IMR-90 (cell line): ENCODE results near the gene NCKAP5. TPM values are rescaled to one million over a fixed set of nuclear protein-coding genes. Genes with fewer than 3 reads are reported as not detected.

Source experiments
- ATAC-seq: fragments of 200-7000 bp; cut with Tn5 transposase; 2 replicates; pipeline ENCODE4 v1.9.1; 2020; ENCODE audit warnings: low read depth, mild to moderate bottlenecking, moderate library complexity
- BruUV-seq: library from RNA; stranded (reverse); fragments of 400-500 nt; replicated peaks from 2 replicates; lab custom pipeline; 2021; lab: Mats Ljungman, UMichigan
- CTCF ChIA-PET: fragments of 300-600 bp; formaldehyde crosslinking; extraction: SDS; loops from one replicate; lab custom pipeline; 2021; ENCODE audit warnings: antibody characterized with exemption; lab: Yijun Ruan, JAX
- POLR2A ChIA-PET: fragments of 300-600 bp; sonication (Branson Sonifier 250); formaldehyde crosslinking; loops from one replicate; lab custom pipeline; 2022; ENCODE audit warnings: antibody characterized with exemption; ENCODE audit not compliant: unreplicated experiment; lab: Charles Lee
- DNase-seq: peaks from one replicate; pipeline ENCODE4 v3.0.0; 2013
- H2AFZ ChIP-seq: replicated peaks from 2 replicates; pipeline ENCODE3; 2013; ENCODE audit warnings: low read length, mild to moderate bottlenecking; ENCODE audit not compliant: poor library complexity
- H2AK5ac ChIP-seq: 2 replicates; pipeline ENCODE4 v1.6.1; 2013; ENCODE audit warnings: low read depth, low read length, inconsistent platforms
- H2AK9ac ChIP-seq: replicated peaks from 2 replicates; pipeline ENCODE3; 2013; ENCODE audit warnings: mild to moderate bottlenecking, low read depth, low read length, moderate library complexity; ENCODE audit not compliant: poor library complexity
- H2BK120ac ChIP-seq: 2 replicates; pipeline ENCODE4 v1.6.1; 2013; ENCODE audit warnings: low read depth, low read length, inconsistent platforms
- H2BK15ac ChIP-seq: 3 replicates; pipeline ENCODE4 v1.6.1; 2013; ENCODE audit warnings: low read depth, low read length, inconsistent platforms
- H2BK20ac ChIP-seq: 2 replicates; pipeline ENCODE4 v1.6.1; 2013; ENCODE audit warnings: low read depth, mild to moderate bottlenecking, inconsistent platforms, low read length, moderate library complexity
- H2BK5ac ChIP-seq: 2 replicates; pipeline ENCODE4 v1.6.1; 2013; ENCODE audit warnings: mild to moderate bottlenecking, low read depth, low read length, inconsistent platforms; ENCODE audit not compliant: poor library complexity, severe bottlenecking
- H3K14ac ChIP-seq: replicated peaks from 2 replicates; pipeline ENCODE4 v1.6.1; 2013; ENCODE audit warnings: low read depth, low read length, inconsistent platforms
- H3K18ac ChIP-seq: 2 replicates; pipeline ENCODE4 v1.6.1; 2013; ENCODE audit warnings: low read depth, low read length, control low read depth
- H3K23ac ChIP-seq: 2 replicates; pipeline ENCODE4 v1.6.1; 2013; ENCODE audit warnings: low read depth, low read length, inconsistent platforms
- H3K27ac ChIP-seq: 2 replicates; pipeline ENCODE4 v1.5.1; 2013; ENCODE audit warnings: mild to moderate bottlenecking, control low read depth, low read length; ENCODE audit not compliant: insufficient read depth
- H3K27me3 ChIP-seq: 2 replicates; pipeline ENCODE4 v1.6.1; 2013; ENCODE audit warnings: low read length; ENCODE audit not compliant: control insufficient read depth, insufficient read depth
- H3K36me3 ChIP-seq: 2 replicates; pipeline ENCODE4 v1.6.1; 2013; ENCODE audit warnings: low read length, mixed read lengths; ENCODE audit not compliant: control insufficient read depth, insufficient read depth
- H3K4ac ChIP-seq: 2 replicates; pipeline ENCODE4 v1.6.1; 2013; ENCODE audit warnings: low read depth, low read length, inconsistent platforms
- H3K4me1 ChIP-seq: 2 replicates; pipeline ENCODE4 v1.6.1; 2013; ENCODE audit warnings: low read length, mixed read lengths; ENCODE audit not compliant: control insufficient read depth, insufficient read depth
- H3K4me2 ChIP-seq: 2 replicates; pipeline ENCODE4 v1.6.1; 2013; ENCODE audit warnings: low read depth, mild to moderate bottlenecking, control low read depth, low read length, moderate library complexity
- H3K4me3 ChIP-seq: 2 replicates; pipeline ENCODE4 v1.5.1; 2013; ENCODE audit warnings: low read depth, mild to moderate bottlenecking, control low read depth, low read length, moderate library complexity; ENCODE audit not compliant: insufficient read depth
- H3K56ac ChIP-seq: 2 replicates; pipeline ENCODE4 v1.6.1; 2013; ENCODE audit warnings: low read length, inconsistent platforms; ENCODE audit not compliant: insufficient read depth; ENCODE audit errors: extremely low read depth
- H3K79me1 ChIP-seq, 2 experiments: 2 replicates each; pipeline ENCODE4 v1.6.1; 2013; ENCODE audit warnings: low read length in 2 of 2, inconsistent platforms in 1 of 2, low read depth in 1 of 2
- H3K9ac ChIP-seq: 2 replicates; pipeline ENCODE4 v1.6.1; 2013; ENCODE audit warnings: low read depth, low read length, control low read depth
- H3K9me1 ChIP-seq: 2 replicates; pipeline ENCODE4 v1.6.1; 2013; ENCODE audit warnings: low read length, inconsistent platforms; ENCODE audit not compliant: insufficient read depth
- H3K9me3 ChIP-seq: 2 replicates; pipeline ENCODE4 v1.6.1; 2013; ENCODE audit warnings: low read length; ENCODE audit not compliant: control insufficient read depth, insufficient read depth
- H4K20me1 ChIP-seq: 2 replicates; pipeline ENCODE4 v1.6.1; 2013; ENCODE audit warnings: low read length, inconsistent platforms; ENCODE audit not compliant: insufficient read depth
- H4K5ac ChIP-seq: 2 replicates; pipeline ENCODE4 v1.6.1; 2013; ENCODE audit warnings: mild to moderate bottlenecking, low read depth, low read length, control low read depth
- H4K8ac ChIP-seq, 2 experiments: 2 replicates each; pipeline ENCODE4 v1.6.1; 2013; ENCODE audit warnings: low read depth in 2 of 2, low read length in 2 of 2, control low read depth in 1 of 2, inconsistent platforms in 1 of 2
- H4K91ac ChIP-seq: 2 replicates; pipeline ENCODE4 v1.6.1; 2013; ENCODE audit warnings: low read depth, low read length, inconsistent platforms; ENCODE audit not compliant: insufficient read depth
- CEBPB ChIP-seq: IDR thresholded peaks from 2 replicates; pipeline ENCODE4 v1.6.1; 2012; ENCODE audit warnings: low read depth, low read length, improper control_type of control experiment
- MAFK ChIP-seq: IDR thresholded peaks from 2 replicates; pipeline ENCODE4 v1.6.1; 2012; ENCODE audit warnings: low read depth, low read length, improper control_type of control experiment
- WGBS, 2 experiments: methylation state at CpG; one replicate each; pipeline versions ENCODE4 v1.1.5 to v1.1.7; 2013; ENCODE audit warnings: missing lambda C conversion rate in 2 of 2; ENCODE audit not compliant: insufficient read length in 1 of 2; ENCODE audit errors: extremely low coverage in 2 of 2; 5-methylcytosine and 5-hydroxymethylcytosine counted together
- dilution Hi-C: fragments of 300-500 bp; cut with HindIII; formaldehyde crosslinking; loops from one replicate; pipeline ENCODE4 v1.14.3; 2018; ENCODE audit warnings: low sequenced_read_pairs; ENCODE audit not compliant: unreplicated experiment
- in situ Hi-C: fragments of 300-500 bp; cut with MboI; formaldehyde crosslinking; loops from 3 replicates; pipeline ENCODE4 v1.14.3; 2019; ENCODE audit warnings: low sequenced_read_pairs, inconsistent platforms, mixed read lengths
- intact Hi-C: fragments of 100-400 bp; cut with micrococcal nuclease; formaldehyde crosslinking; loops from 2 replicates; pipeline ENCODE4 v1.10.0; 2022
- polyA plus RNA-seq, 3 experiments: library from polyadenylated mRNA; depleted of rRNA; stranded (reverse); fragments of >200 nt; gene quantifications; 2 replicates each; pipeline ENCODE4 v1.2.3, GENCODE V29; 2012; ENCODE audit warnings: low replicate concordance in 1 of 3
- total RNA-seq: library from RNA; depleted of rRNA; stranded (reverse); fragments of >200 nt; gene quantifications from 2 replicates; pipeline ENCODE4 v1.2.3, GENCODE V29; 2012

Gene NCKAP5
- total and polyA plus RNA-seq, 2 of the 4 experiments (the other 2 are of a cell fraction), result 2.7 to 3.9 TPM

- Histone ChIP-seq H2AK9ac (no peak overlapping the region), H4K5ac (no peak overlapping the region), H3K4me1 (no peaks in the 10 kb centered on the region; the same call in 1 of the 2 replicates), H3K27ac (no peak overlapping the region), H3K18ac (no peak overlapping the region), H2BK20ac (no peak overlapping the region), H3K23ac (no peak overlapping the region), H3K9ac (no peak overlapping the region), H3K4ac (no peak overlapping the region), H3K27me3 (no peaks in the 10 kb centered on the region), H3K14ac (no peak overlapping the region), H4K20me1 (no peaks in the 10 kb centered on the region), H3K4me2 (no peak overlapping the region), H3K4me3 (no peak overlapping the region), H2BK120ac (no peak overlapping the region), H3K9me1 (no peaks in the 10 kb centered on the region), H3K9me3 (no peaks in the 10 kb centered on the region), H2AK5ac (no peak overlapping the region), H3K79me1 (no peaks in the 10 kb centered on the region), H2BK5ac (no peak overlapping the region), H3K36me3 (peaks cover 20% of the 10 kb centered on the region), H4K91ac (no peak overlapping the region), H2AFZ (no peak overlapping the region), H2BK15ac (no peak overlapping the region), H3K56ac (no peak overlapping the region), H4K8ac (no peak overlapping the region)
- peak; percentile 98 for TF ChIP-seq MAFK
- no peak for TF ChIP-seq CEBPB
- WGBS, 2 experiments, result no CpG with 5 or more reads among the region's 2 CpGs
- in situ Hi-C loops (no loop called here), dilution Hi-C loops (no loop called here), intact Hi-C loops (no loop called here)
- CTCF ChIA-PET, result no interaction called here
- no TSS peak for BruUV-seq
- POLR2A ChIA-PET, result no interaction called here
- no peak for ATAC-seq
- DNase-seq, result no peak
These were observed 795.9 kb downstream of the NCKAP5 start for GRCh38 chr2:132772340-132772739.
